IMR-90 (cell line): Measurements from ENCODE around the gene SLC25A15. TPM values are rescaled to one million over a fixed set of nuclear protein-coding genes. Genes with fewer than 3 reads are reported as not detected.

ENCODE experiments used
- ATAC-seq: fragments of 200-7000 bp; cut with Tn5 transposase; 2 replicates; pipeline ENCODE4 v1.9.1; 2020; ENCODE audit warnings: low read depth, mild to moderate bottlenecking, moderate library complexity
- BruUV-seq: library from RNA; stranded (reverse); fragments of 400-500 nt; replicated peaks from 2 replicates; lab custom pipeline; 2021; lab: Mats Ljungman, UMichigan
- CTCF ChIA-PET: fragments of 300-600 bp; formaldehyde crosslinking; extraction: SDS; loops from one replicate; lab custom pipeline; 2021; ENCODE audit warnings: antibody characterized with exemption; lab: Yijun Ruan, JAX
- POLR2A ChIA-PET: fragments of 300-600 bp; sonication (Branson Sonifier 250); formaldehyde crosslinking; loops from one replicate; lab custom pipeline; 2022; ENCODE audit warnings: antibody characterized with exemption; ENCODE audit not compliant: unreplicated experiment; lab: Charles Lee
- DNase-seq: peaks from one replicate; pipeline ENCODE4 v3.0.0; 2013
- H2AFZ ChIP-seq: replicated peaks from 2 replicates; pipeline ENCODE3; 2013; ENCODE audit warnings: low read length, mild to moderate bottlenecking; ENCODE audit not compliant: poor library complexity
- H2AK5ac ChIP-seq: 2 replicates; pipeline ENCODE4 v1.6.1; 2013; ENCODE audit warnings: low read depth, low read length, inconsistent platforms
- H2AK9ac ChIP-seq: replicated peaks from 2 replicates; pipeline ENCODE3; 2013; ENCODE audit warnings: mild to moderate bottlenecking, low read depth, low read length, moderate library complexity; ENCODE audit not compliant: poor library complexity
- H2BK120ac ChIP-seq: 2 replicates; pipeline ENCODE4 v1.6.1; 2013; ENCODE audit warnings: low read depth, low read length, inconsistent platforms
- H2BK15ac ChIP-seq: 3 replicates; pipeline ENCODE4 v1.6.1; 2013; ENCODE audit warnings: low read depth, low read length, inconsistent platforms
- H2BK20ac ChIP-seq: 2 replicates; pipeline ENCODE4 v1.6.1; 2013; ENCODE audit warnings: low read depth, mild to moderate bottlenecking, inconsistent platforms, low read length, moderate library complexity
- H2BK5ac ChIP-seq: 2 replicates; pipeline ENCODE4 v1.6.1; 2013; ENCODE audit warnings: mild to moderate bottlenecking, low read depth, low read length, inconsistent platforms; ENCODE audit not compliant: poor library complexity, severe bottlenecking
- H3K14ac ChIP-seq: replicated peaks from 2 replicates; pipeline ENCODE4 v1.6.1; 2013; ENCODE audit warnings: low read depth, low read length, inconsistent platforms
- H3K18ac ChIP-seq: 2 replicates; pipeline ENCODE4 v1.6.1; 2013; ENCODE audit warnings: low read depth, low read length, control low read depth
- H3K23ac ChIP-seq: 2 replicates; pipeline ENCODE4 v1.6.1; 2013; ENCODE audit warnings: low read depth, low read length, inconsistent platforms
- H3K27ac ChIP-seq: 2 replicates; pipeline ENCODE4 v1.5.1; 2013; ENCODE audit warnings: mild to moderate bottlenecking, control low read depth, low read length; ENCODE audit not compliant: insufficient read depth
- H3K27me3 ChIP-seq: 2 replicates; pipeline ENCODE4 v1.6.1; 2013; ENCODE audit warnings: low read length; ENCODE audit not compliant: control insufficient read depth, insufficient read depth
- H3K36me3 ChIP-seq: 2 replicates; pipeline ENCODE4 v1.6.1; 2013; ENCODE audit warnings: low read length, mixed read lengths; ENCODE audit not compliant: control insufficient read depth, insufficient read depth
- H3K4ac ChIP-seq: 2 replicates; pipeline ENCODE4 v1.6.1; 2013; ENCODE audit warnings: low read depth, low read length, inconsistent platforms
- H3K4me1 ChIP-seq: 2 replicates; pipeline ENCODE4 v1.6.1; 2013; ENCODE audit warnings: low read length, mixed read lengths; ENCODE audit not compliant: control insufficient read depth, insufficient read depth
- H3K4me2 ChIP-seq: 2 replicates; pipeline ENCODE4 v1.6.1; 2013; ENCODE audit warnings: low read depth, mild to moderate bottlenecking, control low read depth, low read length, moderate library complexity
- H3K4me3 ChIP-seq: 2 replicates; pipeline ENCODE4 v1.5.1; 2013; ENCODE audit warnings: low read depth, mild to moderate bottlenecking, control low read depth, low read length, moderate library complexity; ENCODE audit not compliant: insufficient read depth
- H3K56ac ChIP-seq: 2 replicates; pipeline ENCODE4 v1.6.1; 2013; ENCODE audit warnings: low read length, inconsistent platforms; ENCODE audit not compliant: insufficient read depth; ENCODE audit errors: extremely low read depth
- H3K79me1 ChIP-seq, 2 experiments: 2 replicates each; pipeline ENCODE4 v1.6.1; 2013; ENCODE audit warnings: low read length in 2 of 2, inconsistent platforms in 1 of 2, low read depth in 1 of 2
- H3K9ac ChIP-seq: 2 replicates; pipeline ENCODE4 v1.6.1; 2013; ENCODE audit warnings: low read depth, low read length, control low read depth
- H3K9me1 ChIP-seq: 2 replicates; pipeline ENCODE4 v1.6.1; 2013; ENCODE audit warnings: low read length, inconsistent platforms; ENCODE audit not compliant: insufficient read depth
- H3K9me3 ChIP-seq: 2 replicates; pipeline ENCODE4 v1.6.1; 2013; ENCODE audit warnings: low read length; ENCODE audit not compliant: control insufficient read depth, insufficient read depth
- H4K20me1 ChIP-seq: 2 replicates; pipeline ENCODE4 v1.6.1; 2013; ENCODE audit warnings: low read length, inconsistent platforms; ENCODE audit not compliant: insufficient read depth
- H4K5ac ChIP-seq: 2 replicates; pipeline ENCODE4 v1.6.1; 2013; ENCODE audit warnings: mild to moderate bottlenecking, low read depth, low read length, control low read depth
- H4K8ac ChIP-seq, 2 experiments: 2 replicates each; pipeline ENCODE4 v1.6.1; 2013; ENCODE audit warnings: low read depth in 2 of 2, low read length in 2 of 2, control low read depth in 1 of 2, inconsistent platforms in 1 of 2
- H4K91ac ChIP-seq: 2 replicates; pipeline ENCODE4 v1.6.1; 2013; ENCODE audit warnings: low read depth, low read length, inconsistent platforms; ENCODE audit not compliant: insufficient read depth
- BHLHE40 ChIP-seq: fragments of 150-350 bp; IDR thresholded peaks from 2 replicates; pipeline ENCODE4 v1.6.1; 2016; ENCODE audit warnings: mild to moderate bottlenecking, low read depth, low read length
- CEBPB ChIP-seq: IDR thresholded peaks from 2 replicates; pipeline ENCODE4 v1.6.1; 2012; ENCODE audit warnings: low read depth, low read length, improper control_type of control experiment
- CTCF ChIP-seq: conservative IDR thresholded peaks from 2 replicates; pipeline ENCODE4 v1.5.1; 2012; ENCODE audit warnings: mild to moderate bottlenecking, low read depth, low read length, improper control_type of control experiment
- FOS ChIP-seq: fragments of 150-350 bp; IDR thresholded peaks from 2 replicates; pipeline ENCODE4 v1.6.1; 2016; ENCODE audit warnings: low read depth, low read length
- MAFK ChIP-seq: IDR thresholded peaks from 2 replicates; pipeline ENCODE4 v1.6.1; 2012; ENCODE audit warnings: low read depth, low read length, improper control_type of control experiment
- MAZ ChIP-seq: IDR thresholded peaks from 2 replicates; pipeline ENCODE4 v1.6.1; 2012; ENCODE audit warnings: low read depth, mild to moderate bottlenecking, low read length, improper control_type of control experiment, moderate library complexity, borderline replicate concordance
- NFE2L2 ChIP-seq: fragments of 150-350 bp; IDR thresholded peaks from 2 replicates; pipeline ENCODE4 v1.6.1; 2016; ENCODE audit warnings: low read depth, mild to moderate bottlenecking, low read length
- RCOR1 ChIP-seq: IDR thresholded peaks from 2 replicates; pipeline ENCODE4 v1.6.1; 2012; ENCODE audit warnings: mild to moderate bottlenecking, low read length, improper control_type of control experiment; ENCODE audit not compliant: insufficient replicate concordance
- RFX5 ChIP-seq: IDR thresholded peaks from 2 replicates; pipeline ENCODE4 v1.8.0; 2012; ENCODE audit warnings: low read depth, mild to moderate bottlenecking, low read length, moderate library complexity
- SMC3 ChIP-seq: fragments of 150-350 bp; IDR thresholded peaks from 2 replicates; pipeline ENCODE4 v1.6.1; 2016; ENCODE audit warnings: low read depth, mild to moderate bottlenecking, antibody characterized with exemption, low read length, moderate library complexity
- USF2 ChIP-seq: fragments of 150-350 bp; IDR thresholded peaks from 2 replicates; pipeline ENCODE4 v1.6.1; 2017; ENCODE audit warnings: mild to moderate bottlenecking, antibody characterized with exemption, low read length, low read depth
- WGBS, 2 experiments: methylation state at CpG; one replicate each; pipeline versions ENCODE4 v1.1.5 to v1.1.7; 2013; ENCODE audit warnings: missing lambda C conversion rate in 2 of 2; ENCODE audit not compliant: insufficient read length in 1 of 2; ENCODE audit errors: extremely low coverage in 2 of 2; 5-methylcytosine and 5-hydroxymethylcytosine counted together
- dilution Hi-C: fragments of 300-500 bp; cut with HindIII; formaldehyde crosslinking; loops from one replicate; pipeline ENCODE4 v1.14.3; 2018; ENCODE audit warnings: low sequenced_read_pairs; ENCODE audit not compliant: unreplicated experiment
- in situ Hi-C: fragments of 300-500 bp; cut with MboI; formaldehyde crosslinking; loops from 3 replicates; pipeline ENCODE4 v1.14.3; 2019; ENCODE audit warnings: low sequenced_read_pairs, inconsistent platforms, mixed read lengths
- intact Hi-C: fragments of 100-400 bp; cut with micrococcal nuclease; formaldehyde crosslinking; loops from 2 replicates; pipeline ENCODE4 v1.10.0; 2022
- polyA plus RNA-seq, 3 experiments: library from polyadenylated mRNA; depleted of rRNA; stranded (reverse); fragments of >200 nt; gene quantifications; 2 replicates each; pipeline ENCODE4 v1.2.3, GENCODE V29; 2012; ENCODE audit warnings: low replicate concordance in 1 of 3
- total RNA-seq: library from RNA; depleted of rRNA; stranded (reverse); fragments of >200 nt; gene quantifications from 2 replicates; pipeline ENCODE4 v1.2.3, GENCODE V29; 2012

SLC25A15 gene
- total and polyA plus RNA-seq, 2 of the 4 experiments (the other 2 are of a cell fraction), result 5.4 to 13.3 TPM

GRCh38 chr13:40801255-40802217 lies 12.1 kb downstream of the SLC25A15 start:
- CTCF ChIA-PET, result interaction anchor here (0.6 kb wide), 1 partner anchor 18 kb away, joined by 3 read pairs; no protein-coding TSS in a partner anchor
- H3K36me3 ChIP-seq, result peaks cover 24% of the 10 kb centered on the region
- POLR2A ChIA-PET, result no interaction called here
- H3K9me1 ChIP-seq, result no peaks in the 10 kb centered on the region; the same call in 1 of the 2 replicates
- H2BK5ac ChIP-seq, result no peak overlapping the region
- H4K8ac ChIP-seq, result no peak overlapping the region
- H4K91ac ChIP-seq, result no peak overlapping the region
- H4K5ac ChIP-seq, result no peak overlapping the region
- no peak overlapping the region for H3K27ac ChIP-seq
- H2BK20ac ChIP-seq, result no peak overlapping the region
- no peaks in the 10 kb centered on the region for H3K9me3 ChIP-seq
- H3K79me1 ChIP-seq, result no peaks in the 10 kb centered on the region
- no peak for ATAC-seq
- H3K18ac ChIP-seq, result no peak overlapping the region
- H4K20me1 ChIP-seq, result no peaks in the 10 kb centered on the region
- H3K4me2 ChIP-seq, result no peak overlapping the region
- no peak overlapping the region for H2AFZ ChIP-seq
- H3K4me3 ChIP-seq, result no peak overlapping the region
- dilution Hi-C loops, result no loop called here
- H3K9ac ChIP-seq, result no peak overlapping the region
- no peak overlapping the region for H3K4ac ChIP-seq
- no peaks in the 10 kb centered on the region for H3K27me3 ChIP-seq
- H3K56ac ChIP-seq, result no peak overlapping the region
- intact Hi-C loops, result no loop called here
- no peak overlapping the region for H2AK5ac ChIP-seq
- WGBS, 2 experiments, result no CpG with 5 or more reads among the region's 6 CpGs
- no peak for DNase-seq
- no peak overlapping the region for H2BK120ac ChIP-seq
- no peak overlapping the region for H2AK9ac ChIP-seq
- BruUV-seq, result no TSS peak
- H3K23ac ChIP-seq, result no peak overlapping the region
- in situ Hi-C loops, result no loop called here
- H3K14ac ChIP-seq, result no peak overlapping the region
- no peaks in the 10 kb centered on the region for H3K4me1 ChIP-seq
- TF ChIP-seq BHLHE40, result no peak
- TF ChIP-seq RFX5, result no peak
- no peak for TF ChIP-seq FOS
- TF ChIP-seq MAFK, result no peak
- TF ChIP-seq CTCF, result no peak
- no peak for TF ChIP-seq NFE2L2
- TF ChIP-seq CEBPB, result no peak
- no peak for TF ChIP-seq USF2
- TF ChIP-seq RCOR1, result no peak
- no peak for TF ChIP-seq MAZ
- no peak for TF ChIP-seq SMC3
- H2BK15ac ChIP-seq, result no peak overlapping the region
